ENCODE measurements around the gene GXYLT1. TPM values are rescaled to one million over a fixed set of nuclear protein-coding genes. Genes with fewer than 3 reads are reported as not detected.

The GXYLT1 gene
- total and polyA plus RNA-seq, 3 donors from 2014 or later = 13.7 to 29.9 (median 28.5) TPM

- no peak for TF ChIP-seq CTCF (IDR thresholded peaks at IDR 0.05)
- TF ChIP-seq POLR2A (IDR thresholded peaks at IDR 0.05) = no peak
- no peak overlapping the region for H3K4me3 ChIP-seq
- DNase-seq = no peak
- H3K4me1 ChIP-seq = no peaks in the 10 kb centered on the region
- H3K9me3 ChIP-seq = no peaks in the 10 kb centered on the region
- no peaks in the 10 kb centered on the region for H3K36me3 ChIP-seq (ENCODE audit: low read depth, missing control alignments)
- H3K27ac ChIP-seq = no peak overlapping the region
- 86 to 88% methylated on average over 1 of the region's 1 CpG for WGBS, 2 donors
- no peaks in the 10 kb centered on the region for H3K27me3 ChIP-seq
- intact Hi-C loops (cut with DNase I; ENCODE audit: low total_unique reads) = no loop called here
These were observed 39.9 kb downstream of the GXYLT1 start for GRCh38 chr12:42104784-42105183.

- Histone ChIP-seq H3K36me3 (ENCODE audit: low read depth, missing control alignments) (no peaks in the 10 kb centered on the region), H3K4me3 (no peak overlapping the region), H3K27me3 (no peaks in the 10 kb centered on the region), H3K4me1 (no peaks in the 10 kb centered on the region), H3K9me3 (no peaks in the 10 kb centered on the region), H3K27ac (no peak overlapping the region)
- TF ChIP-seq POLR2A (IDR thresholded peaks at IDR 0.05) = no peak
- TF ChIP-seq CTCF (IDR thresholded peaks at IDR 0.05) = peak in 1 of 3 experiments; percentile 20
- no peak for DNase-seq
- intact Hi-C loops (cut with DNase I; ENCODE audit: low total_unique reads) = no loop called here
These were observed 40.6 kb downstream of the GXYLT1 start for GRCh38 chr12:42104087-42104486.

- TF ChIP-seq CTCF (IDR thresholded peaks at IDR 0.05) = no peak
- no peak for TF ChIP-seq POLR2A (IDR thresholded peaks at IDR 0.05)
- no peak for DNase-seq
- Histone ChIP-seq H3K27me3 (no peaks in the 10 kb centered on the region), H3K36me3 (ENCODE audit: low read depth, missing control alignments) (no peaks in the 10 kb centered on the region), H3K4me3 (no peak overlapping the region), H3K27ac (no peak overlapping the region), H3K9me3 (no peaks in the 10 kb centered on the region), H3K4me1 (no peaks in the 10 kb centered on the region)
- 85 to 90% methylated on average over 4 of the region's 4 CpGs for WGBS, 2 donors
- intact Hi-C loops (cut with DNase I; ENCODE audit: low total_unique reads) = no loop called here
These were observed 41.5 kb downstream of the GXYLT1 start for GRCh38 chr12:42103155-42103554.

GRCh38 chr12:42102720-42103119 lies 42.0 kb downstream of the GXYLT1 start:
- H3K27ac ChIP-seq = no peak overlapping the region
- no peak overlapping the region for H3K4me3 ChIP-seq
- no peaks in the 10 kb centered on the region for H3K9me3 ChIP-seq
- no peaks in the 10 kb centered on the region for H3K4me1 ChIP-seq
- H3K36me3 ChIP-seq (ENCODE audit: low read depth, missing control alignments) = no peaks in the 10 kb centered on the region
- no peaks in the 10 kb centered on the region for H3K27me3 ChIP-seq
- 95 to 96% methylated on average over 3 of the region's 3 CpGs for WGBS, 2 donors
- no peak for DNase-seq
- intact Hi-C loops (cut with DNase I; ENCODE audit: low total_unique reads) = no loop called here
- TF ChIP-seq CTCF (IDR thresholded peaks at IDR 0.05) = no peak
- TF ChIP-seq POLR2A (IDR thresholded peaks at IDR 0.05) = no peak

- TF ChIP-seq CTCF (IDR thresholded peaks at IDR 0.05) (no peak), POLR2A (IDR thresholded peaks at IDR 0.05) (no peak)
- 90 to 93% methylated on average over 9 of the region's 9 CpGs for WGBS, 2 donors
- intact Hi-C loops (cut with DNase I; ENCODE audit: low total_unique reads) = no loop called here
These were observed 45.2 kb downstream of the GXYLT1 start for GRCh38 chr12:42099433-42099832.

More at GRCh38 chr12:42099433-42099832, 45.2 kb downstream of the GXYLT1 start:
- no peak overlapping the region for H3K27ac ChIP-seq
- H3K27me3 ChIP-seq = no peaks in the 10 kb centered on the region
- H3K36me3 ChIP-seq (ENCODE audit: low read depth, missing control alignments) = no peaks in the 10 kb centered on the region
- no peaks in the 10 kb centered on the region for H3K4me1 ChIP-seq
- H3K9me3 ChIP-seq = no peaks in the 10 kb centered on the region
- DNase-seq = no peak
- H3K4me3 ChIP-seq = no peak overlapping the region

All from testis (tissue), 3 donors.